ENCODE results near the gene BCAS3.

GRCh38 chr17:61353615-61354014 is 676.0 kb downstream of the BCAS3 start:
- no peak for TF ChIP-seq CTCF (IDR thresholded peaks at IDR 0.05)
- TF ChIP-seq POLR2A (IDR thresholded peaks at IDR 0.05) = no peak

All from body of pancreas (tissue), 4 donors.